GM23338 (cell line): ENCODE results near the gene LURAP1L. TPM values are rescaled to one million over a fixed set of nuclear protein-coding genes. Genes with fewer than 3 reads are reported as not detected.

Source experiments
- ATAC-seq: fragments of 200-7000 bp; cut with Tn5 transposase; 3 replicates; pipeline ENCODE4 v1.9.1; 2020
- DNase-seq: peaks from one replicate; pipeline ENCODE4 v3.0.0-alpha.2; 2015; ENCODE audit warnings: low spot score
- H2AFZ ChIP-seq: fragments of 200-600 bp; sonication (generic); 2 replicates; pipeline ENCODE4 v1.8.0; 2016; ENCODE audit warnings: antibody characterized with exemption, mild to moderate bottlenecking, moderate library complexity
- H3F3A ChIP-seq: fragments of 200-600 bp; sonication (generic); replicated peaks from 2 replicates; pipeline ENCODE4 v1.8.0; 2017; ENCODE audit warnings: antibody characterized with exemption, mixed run types, low read depth
- H3K27ac ChIP-seq: fragments of 200-600 bp; sonication (generic); 2 replicates; pipeline ENCODE4 v1.6.1; 2016; ENCODE audit warnings: low read depth
- H3K27me3 ChIP-seq: fragments of 200-600 bp; sonication (generic); 2 replicates; pipeline ENCODE4 v1.8.0; 2016; ENCODE audit warnings: mild to moderate bottlenecking, mixed run types, moderate library complexity; ENCODE audit not compliant: insufficient read depth
- H3K36me3 ChIP-seq: fragments of 200-600 bp; sonication (generic); 2 replicates; pipeline ENCODE4 v1.8.0; 2016; ENCODE audit warnings: mild to moderate bottlenecking; ENCODE audit not compliant: insufficient read depth
- H3K4me1 ChIP-seq: fragments of 200-600 bp; sonication (generic); 2 replicates; pipeline ENCODE4 v1.8.0; 2016; ENCODE audit warnings: mild to moderate bottlenecking, moderate library complexity; ENCODE audit not compliant: insufficient read depth
- H3K4me2 ChIP-seq: fragments of 200-600 bp; sonication (generic); 2 replicates; pipeline ENCODE4 v1.7.1; 2017; ENCODE audit warnings: mixed run types
- H3K4me3 ChIP-seq: fragments of 200-600 bp; sonication (generic); 2 replicates; pipeline ENCODE4 v1.6.1; 2016; ENCODE audit warnings: mixed run types
- H3K79me2 ChIP-seq: fragments of 200-600 bp; sonication (generic); replicated peaks from 2 replicates; pipeline ENCODE4 v1.8.0; 2017; ENCODE audit warnings: mild to moderate bottlenecking; ENCODE audit not compliant: insufficient read depth
- H3K9me2 ChIP-seq: fragments of 200-600 bp; sonication (generic); 2 replicates; pipeline ENCODE4 v1.8.0; 2017; ENCODE audit not compliant: insufficient read depth
- H4K20me1 ChIP-seq: fragments of 200-600 bp; sonication (generic); replicated peaks from 2 replicates; pipeline ENCODE4 v1.8.0; 2017; ENCODE audit warnings: mild to moderate bottlenecking; ENCODE audit not compliant: insufficient read depth
- H3K27ac Mint-ChIP-seq: 2 replicates; pipeline ENCODE4 v1.8.0; 2020; ENCODE audit warnings: inconsistent platforms, mild to moderate bottlenecking, moderate library complexity, mixed read lengths
- H3K27me3 Mint-ChIP-seq: 3 replicates; pipeline ENCODE4 v1.8.0; 2022; ENCODE audit warnings: low read depth, mild to moderate bottlenecking, moderate library complexity, mixed read lengths, inconsistent platforms; ENCODE audit not compliant: insufficient read depth, poor library complexity
- H3K36me3 Mint-ChIP-seq: 3 replicates; pipeline ENCODE4 v1.8.0; 2021; ENCODE audit warnings: low read depth, mild to moderate bottlenecking, inconsistent platforms, moderate library complexity, mixed read lengths
- H3K4me1 Mint-ChIP-seq: 3 replicates; pipeline ENCODE4 v1.8.0; 2020; ENCODE audit warnings: mild to moderate bottlenecking, inconsistent platforms, mixed read lengths
- H3K4me3 Mint-ChIP-seq: 3 replicates; pipeline ENCODE4 v1.8.0; 2021; ENCODE audit warnings: moderate library complexity, mild to moderate bottlenecking, inconsistent platforms, mixed read lengths
- H3K9me3 Mint-ChIP-seq: 3 replicates; pipeline ENCODE4 v1.8.0; 2020; ENCODE audit warnings: moderate library complexity, mild to moderate bottlenecking, inconsistent platforms, mixed read lengths
- CREB1 ChIP-seq: fragments of 250-450 bp; sonication (Bioruptor Pico); IDR thresholded peaks from 2 replicates; pipeline ENCODE4 v1.5.0; 2020; ENCODE audit warnings: low read depth, mild to moderate bottlenecking, moderate library complexity
- EZH2 ChIP-seq: fragments of 200-600 bp; sonication (generic); IDR thresholded peaks from one replicate; pipeline ENCODE4 v1.8.0; 2017; ENCODE audit warnings: antibody characterized with exemption, mild to moderate bottlenecking, low read depth; ENCODE audit not compliant: unreplicated experiment
- EZH2phosphoT487 ChIP-seq: fragments of 200-600 bp; sonication (generic); IDR thresholded peaks from one replicate; pipeline ENCODE4 v1.8.1; 2018; ENCODE audit warnings: antibody characterized with exemption; ENCODE audit not compliant: unreplicated experiment
- JUNB ChIP-seq: IDR thresholded peaks from one replicate; pipeline ENCODE4 v1.6.1; 2016; ENCODE audit warnings: antibody characterized with exemption; ENCODE audit not compliant: unreplicated experiment
- NANOG ChIP-seq: IDR thresholded peaks from 2 replicates; pipeline ENCODE4 v1.6.1; 2016; ENCODE audit warnings: antibody characterized with exemption, borderline replicate concordance
- POLR2AphosphoS5 ChIP-seq: IDR thresholded peaks from 2 replicates; pipeline ENCODE4 v1.6.1; 2016; ENCODE audit warnings: antibody characterized with exemption, low read depth
- STAT1 ChIP-seq: IDR thresholded peaks from one replicate; pipeline ENCODE4 v1.6.1; 2016; ENCODE audit warnings: antibody characterized with exemption; ENCODE audit not compliant: unreplicated experiment
- ZNF331 ChIP-seq: fragments of 250-450 bp; sonication (Bioruptor Pico); IDR thresholded peaks from 2 replicates; pipeline ENCODE4 v1.5.0; 2020; ENCODE audit warnings: low read depth, mild to moderate bottlenecking, moderate library complexity
- polyA plus RNA-seq: library from polyadenylated mRNA; unstranded; fragments of >200 nt; fragmentation: Nextera tagmentation; extraction: Ambion mirVana; gene quantifications from 2 replicates; pipeline ENCODE4 v1.2.1, GENCODE V29; 2016
- total RNA-seq: library from RNA; depleted of rRNA; stranded (reverse); fragments of >200 nt; shearing (Covaris generic); gene quantifications from 2 replicates; pipeline ENCODE4 v1.2.3, GENCODE V29; 2014
- TF ChIP-seq, protein P1 (sequence below): IDR thresholded peaks from 2 replicates; pipeline ENCODE4 v1.6.1; 2016; ENCODE audit warnings: antibody characterized with exemption
- TF ChIP-seq, protein P2 (sequence below): IDR thresholded peaks from one replicate; pipeline ENCODE4 v1.6.1; 2018; ENCODE audit warnings: antibody characterized with exemption; ENCODE audit not compliant: unreplicated experiment

LURAP1L gene
- total and polyA plus RNA-seq, 2 experiments from 2014 or later, result 1.2 to 1.6 TPM

DNA sequence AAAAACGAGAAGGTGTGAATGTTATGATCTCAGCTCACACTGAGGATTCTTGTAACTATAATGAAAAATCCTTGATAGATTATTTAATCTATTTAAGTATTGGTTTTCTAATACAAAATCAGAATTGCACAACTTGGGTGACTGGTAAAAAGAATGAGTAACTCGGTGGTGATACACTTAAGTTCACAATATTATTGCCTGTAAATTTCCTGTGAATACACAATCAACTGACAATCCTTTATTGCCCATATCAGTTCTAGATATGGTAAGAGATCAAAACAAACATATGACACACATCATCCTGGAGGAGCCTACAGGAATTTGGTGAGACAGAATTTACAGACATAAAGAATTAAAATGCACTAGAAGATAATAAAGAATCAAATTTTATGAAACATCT lies 14.1 kb upstream of the LURAP1L start (continued):
- TF ChIP-seq, protein P1, sequence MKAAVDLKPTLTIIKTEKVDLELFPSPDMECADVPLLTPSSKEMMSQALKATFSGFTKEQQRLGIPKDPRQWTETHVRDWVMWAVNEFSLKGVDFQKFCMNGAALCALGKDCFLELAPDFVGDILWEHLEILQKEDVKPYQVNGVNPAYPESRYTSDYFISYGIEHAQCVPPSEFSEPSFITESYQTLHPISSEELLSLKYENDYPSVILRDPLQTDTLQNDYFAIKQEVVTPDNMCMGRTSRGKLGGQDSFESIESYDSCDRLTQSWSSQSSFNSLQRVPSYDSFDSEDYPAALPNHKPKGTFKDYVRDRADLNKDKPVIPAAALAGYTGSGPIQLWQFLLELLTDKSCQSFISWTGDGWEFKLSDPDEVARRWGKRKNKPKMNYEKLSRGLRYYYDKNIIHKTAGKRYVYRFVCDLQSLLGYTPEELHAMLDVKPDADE, result no peak
- no peak for TF ChIP-seq STAT1
- no peak for TF ChIP-seq EZH2
- TF ChIP-seq EZH2phosphoT487, result no peak

DNA sequence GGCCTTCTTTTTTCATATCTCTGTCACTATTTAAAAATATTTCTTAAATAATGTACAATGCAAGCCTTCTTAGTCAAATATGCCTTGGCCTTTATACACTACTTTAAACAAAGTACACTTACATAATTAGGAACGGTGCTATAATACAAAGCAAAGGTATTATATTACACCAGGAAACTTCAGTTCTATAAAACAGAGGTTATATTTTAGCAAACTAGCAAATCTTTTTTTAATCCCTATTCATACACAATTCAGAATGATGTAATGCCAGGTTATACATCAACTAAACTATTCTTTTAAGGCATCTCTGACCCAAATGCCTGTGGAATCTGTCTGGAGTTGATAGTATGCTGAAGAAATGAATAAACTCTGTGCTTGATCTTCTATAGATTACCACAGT lies 10.7 kb upstream of the LURAP1L start:
- Mint-ChIP-seq H3K4me1 (peaks cover 16% of the 10 kb centered on the region; the same call in 2 of the 3 replicates), H3K9me3 (no peaks in the 10 kb centered on the region), H3K27me3 (peaks cover 2% of the 10 kb centered on the region), H3K36me3 (no peaks in the 10 kb centered on the region), H3K4me3 (no peak overlapping the region), H3K27ac (no peak overlapping the region)
- Histone ChIP-seq H3K4me3 (no peak overlapping the region), H3K4me2 (no peak overlapping the region), H3K79me2 (no peaks in the 10 kb centered on the region), H3F3A (no peaks in the 10 kb centered on the region), H3K36me3 (no peaks in the 10 kb centered on the region), H3K27ac (no peak overlapping the region), H4K20me1 (no peaks in the 10 kb centered on the region), H3K9me2 (peaks cover 4% of the 10 kb centered on the region; the same call in 1 of the 2 replicates), H3K4me1 (peaks cover 10% of the 10 kb centered on the region), H3K27me3 (no peaks in the 10 kb centered on the region), H2AFZ (no peak overlapping the region)
- TF ChIP-seq JUNB (no peak), STAT1 (no peak), EZH2 (no peak), CREB1 (no peak)
- DNase-seq, result no peak
- ATAC-seq, result no peak

DNA sequence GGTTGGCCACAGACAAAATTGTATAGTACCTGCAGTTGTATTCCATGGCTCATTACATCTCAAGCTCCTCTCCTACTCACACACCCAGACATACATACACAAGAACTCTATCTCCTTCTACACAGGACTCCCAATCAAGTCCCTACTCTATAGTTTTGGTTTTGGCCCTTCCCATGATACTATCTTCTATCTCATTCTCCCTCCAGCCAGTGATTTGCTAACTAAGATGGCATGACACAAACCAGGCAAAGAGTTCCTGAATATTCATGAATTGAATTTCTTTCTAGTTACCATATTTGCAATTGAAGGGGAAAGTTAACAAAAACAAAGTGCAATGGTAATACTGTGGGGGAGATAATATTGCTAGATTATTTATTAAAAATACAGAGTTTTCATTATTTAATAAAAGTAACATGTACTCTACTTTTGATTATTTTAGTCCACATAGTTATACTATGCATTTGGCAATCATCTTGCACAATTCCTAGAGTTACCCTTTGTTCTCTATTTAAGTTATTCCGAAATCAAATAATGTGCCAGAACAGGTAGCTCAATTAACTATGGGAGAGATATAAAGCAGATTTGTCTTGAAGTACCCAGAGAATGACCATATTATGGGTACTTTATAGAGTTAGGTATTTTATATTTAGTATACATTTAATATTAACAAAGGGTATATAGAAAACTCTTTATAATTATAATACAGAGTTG lies 9.6 kb upstream of the LURAP1L start:
- Histone ChIP-seq H3K36me3 (no peaks in the 10 kb centered on the region), H2AFZ (no peak overlapping the region; the same call in 1 of the 2 replicates), H3K27ac (no peak overlapping the region), H3K4me1 (peaks cover 10% of the 10 kb centered on the region), H4K20me1 (no peaks in the 10 kb centered on the region), H3K9me2 (peaks cover 4% of the 10 kb centered on the region; the same call in 1 of the 2 replicates), H3K27me3 (no peaks in the 10 kb centered on the region), H3K79me2 (no peaks in the 10 kb centered on the region), H3K4me2 (no peak overlapping the region), H3F3A (no peaks in the 10 kb centered on the region), H3K4me3 (no peak overlapping the region)
- H3K4me1 Mint-ChIP-seq, result peaks cover 16% of the 10 kb centered on the region; the same call in 2 of the 3 replicates
- DNase-seq (no peak), ATAC-seq (no peak)
- no peaks in the 10 kb centered on the region for H3K9me3 Mint-ChIP-seq
- H3K4me3 Mint-ChIP-seq, result no peak overlapping the region
- H3K27me3 Mint-ChIP-seq, result peaks cover 2% of the 10 kb centered on the region
- no peak overlapping the region for H3K27ac Mint-ChIP-seq
- H3K36me3 Mint-ChIP-seq, result no peaks in the 10 kb centered on the region
- TF ChIP-seq POLR2AphosphoS5 (no peak), JUNB (no peak), EZH2 (no peak), CREB1 (no peak), ZNF331 (CRISPR knock-in tag) (no peak), NANOG (no peak)
- TF ChIP-seq, protein P2, sequence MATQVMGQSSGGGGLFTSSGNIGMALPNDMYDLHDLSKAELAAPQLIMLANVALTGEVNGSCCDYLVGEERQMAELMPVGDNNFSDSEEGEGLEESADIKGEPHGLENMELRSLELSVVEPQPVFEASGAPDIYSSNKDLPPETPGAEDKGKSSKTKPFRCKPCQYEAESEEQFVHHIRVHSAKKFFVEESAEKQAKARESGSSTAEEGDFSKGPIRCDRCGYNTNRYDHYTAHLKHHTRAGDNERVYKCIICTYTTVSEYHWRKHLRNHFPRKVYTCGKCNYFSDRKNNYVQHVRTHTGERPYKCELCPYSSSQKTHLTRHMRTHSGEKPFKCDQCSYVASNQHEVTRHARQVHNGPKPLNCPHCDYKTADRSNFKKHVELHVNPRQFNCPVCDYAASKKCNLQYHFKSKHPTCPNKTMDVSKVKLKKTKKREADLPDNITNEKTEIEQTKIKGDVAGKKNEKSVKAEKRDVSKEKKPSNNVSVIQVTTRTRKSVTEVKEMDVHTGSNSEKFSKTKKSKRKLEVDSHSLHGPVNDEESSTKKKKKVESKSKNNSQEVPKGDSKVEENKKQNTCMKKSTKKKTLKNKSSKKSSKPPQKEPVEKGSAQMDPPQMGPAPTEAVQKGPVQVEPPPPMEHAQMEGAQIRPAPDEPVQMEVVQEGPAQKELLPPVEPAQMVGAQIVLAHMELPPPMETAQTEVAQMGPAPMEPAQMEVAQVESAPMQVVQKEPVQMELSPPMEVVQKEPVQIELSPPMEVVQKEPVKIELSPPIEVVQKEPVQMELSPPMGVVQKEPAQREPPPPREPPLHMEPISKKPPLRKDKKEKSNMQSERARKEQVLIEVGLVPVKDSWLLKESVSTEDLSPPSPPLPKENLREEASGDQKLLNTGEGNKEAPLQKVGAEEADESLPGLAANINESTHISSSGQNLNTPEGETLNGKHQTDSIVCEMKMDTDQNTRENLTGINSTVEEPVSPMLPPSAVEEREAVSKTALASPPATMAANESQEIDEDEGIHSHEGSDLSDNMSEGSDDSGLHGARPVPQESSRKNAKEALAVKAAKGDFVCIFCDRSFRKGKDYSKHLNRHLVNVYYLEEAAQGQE, result no peak
